Fibroblast of lung (primary cell): ENCODE results near the gene PI16.

Experiments used
- EZH2 ChIP-seq: IDR thresholded peaks from 2 replicates; pipeline ENCODE4 v1.5.1; 2012; ENCODE audit warnings: low read length, control low read depth, mild to moderate bottlenecking; ENCODE audit errors: missing control alignments
- TF ChIP-seq, protein P1 (sequence below), 2 donors: IDR thresholded peaks in 1 of 2; conservative IDR thresholded peaks in 1 of 2; 1 replicate in 1 of 2; 2 replicates in 1 of 2; pipeline ENCODE4 v1.5.1; 2011 to 2012; ENCODE audit warnings: low read length in 2 of 2, control low read depth in 1 of 2, inconsistent platforms in 1 of 2, low read depth in 1 of 2, mild to moderate bottlenecking in 1 of 2

DNA sequence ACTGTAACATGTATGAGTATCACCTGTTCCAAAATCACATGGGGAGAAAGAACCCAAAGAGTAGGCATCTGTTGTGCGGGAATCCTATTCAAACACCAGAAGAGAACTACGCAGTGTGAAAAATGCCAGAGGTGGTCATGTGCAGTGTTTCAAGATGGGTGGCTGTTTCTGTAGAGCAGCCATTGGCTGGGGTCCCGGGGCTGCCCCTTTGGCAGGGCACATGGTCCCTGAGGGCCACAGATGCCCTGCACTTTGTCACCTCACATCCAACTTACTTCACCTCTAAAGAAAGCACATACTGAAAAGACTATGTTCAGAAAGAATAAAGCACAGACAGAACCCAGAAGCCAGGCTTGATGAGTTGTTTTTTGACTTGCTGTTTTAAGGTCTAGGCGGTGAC, 19.1 kb downstream of the PI16 start:
- TF ChIP-seq, protein P1, sequence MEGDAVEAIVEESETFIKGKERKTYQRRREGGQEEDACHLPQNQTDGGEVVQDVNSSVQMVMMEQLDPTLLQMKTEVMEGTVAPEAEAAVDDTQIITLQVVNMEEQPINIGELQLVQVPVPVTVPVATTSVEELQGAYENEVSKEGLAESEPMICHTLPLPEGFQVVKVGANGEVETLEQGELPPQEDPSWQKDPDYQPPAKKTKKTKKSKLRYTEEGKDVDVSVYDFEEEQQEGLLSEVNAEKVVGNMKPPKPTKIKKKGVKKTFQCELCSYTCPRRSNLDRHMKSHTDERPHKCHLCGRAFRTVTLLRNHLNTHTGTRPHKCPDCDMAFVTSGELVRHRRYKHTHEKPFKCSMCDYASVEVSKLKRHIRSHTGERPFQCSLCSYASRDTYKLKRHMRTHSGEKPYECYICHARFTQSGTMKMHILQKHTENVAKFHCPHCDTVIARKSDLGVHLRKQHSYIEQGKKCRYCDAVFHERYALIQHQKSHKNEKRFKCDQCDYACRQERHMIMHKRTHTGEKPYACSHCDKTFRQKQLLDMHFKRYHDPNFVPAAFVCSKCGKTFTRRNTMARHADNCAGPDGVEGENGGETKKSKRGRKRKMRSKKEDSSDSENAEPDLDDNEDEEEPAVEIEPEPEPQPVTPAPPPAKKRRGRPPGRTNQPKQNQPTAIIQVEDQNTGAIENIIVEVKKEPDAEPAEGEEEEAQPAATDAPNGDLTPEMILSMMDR (conservative IDR thresholded peaks at IDR 0.05 in 1 of 2, IDR thresholded peaks at IDR 0.05 in 1 of 2; ENCODE audit: low read depth in 1 of 2, low read length in 2 of 2) = no peak
- TF ChIP-seq EZH2 = no peak
